Measurements from ENCODE around the gene CTF1. TPM values are rescaled to one million over a fixed set of nuclear protein-coding genes. Genes with fewer than 3 reads are reported as not detected.

Gene CTF1
- total RNA-seq, 1 experiment from 2014 or later: 0.42 TPM

DNA sequence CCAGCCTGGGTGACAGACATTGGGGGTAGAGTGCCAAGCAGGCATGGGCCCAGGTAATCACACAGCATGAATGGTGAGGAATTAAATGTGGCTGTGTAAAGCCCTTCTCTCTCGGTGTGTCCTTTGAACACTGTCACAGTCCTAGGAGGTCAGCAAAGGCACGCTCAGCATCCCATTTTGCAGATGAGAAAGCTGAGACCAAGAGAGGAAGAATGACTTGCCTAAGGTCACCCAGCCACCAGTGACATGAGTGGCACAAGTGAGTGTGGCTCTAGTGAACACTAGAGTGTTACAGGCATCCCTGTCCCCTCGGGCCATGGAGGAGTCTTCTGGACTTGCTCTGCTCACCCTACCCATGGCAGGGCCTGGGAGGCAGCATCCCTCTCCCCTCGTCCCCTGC is 10.7 kb downstream of the CTF1 start:
- DNase-seq (ENCODE audit: low read depth): no peak

DNA sequence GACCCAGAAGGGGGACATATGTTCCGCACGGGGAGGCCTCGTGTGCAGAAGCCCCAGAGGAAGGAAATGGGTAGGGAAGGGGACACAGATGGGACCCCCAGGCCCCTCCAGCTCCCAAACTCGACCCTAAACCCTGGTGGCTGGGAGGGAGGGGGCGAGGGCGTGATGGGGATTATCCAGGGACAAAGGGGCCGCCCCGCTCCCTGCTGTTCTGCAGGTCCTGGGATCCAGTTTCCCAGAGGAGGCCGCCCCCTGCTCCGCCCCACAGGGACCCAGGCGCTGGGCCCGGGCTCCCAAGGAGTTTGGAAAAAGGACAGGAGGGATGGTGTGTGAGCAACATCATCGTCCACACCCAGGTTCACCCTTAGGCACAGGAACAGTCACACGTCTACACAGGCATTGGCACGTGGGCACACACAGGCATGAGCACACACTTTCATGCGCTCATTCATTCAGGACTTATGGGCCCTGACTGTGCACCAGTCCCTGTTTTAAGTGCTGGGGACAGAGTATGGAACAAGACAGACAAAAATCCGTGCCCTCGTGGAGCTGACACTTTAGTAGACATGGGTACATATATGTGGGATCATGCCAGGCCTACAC is 14.1 kb downstream of the CTF1 start:
- no peak for DNase-seq (ENCODE audit: low read depth)

DNA sequence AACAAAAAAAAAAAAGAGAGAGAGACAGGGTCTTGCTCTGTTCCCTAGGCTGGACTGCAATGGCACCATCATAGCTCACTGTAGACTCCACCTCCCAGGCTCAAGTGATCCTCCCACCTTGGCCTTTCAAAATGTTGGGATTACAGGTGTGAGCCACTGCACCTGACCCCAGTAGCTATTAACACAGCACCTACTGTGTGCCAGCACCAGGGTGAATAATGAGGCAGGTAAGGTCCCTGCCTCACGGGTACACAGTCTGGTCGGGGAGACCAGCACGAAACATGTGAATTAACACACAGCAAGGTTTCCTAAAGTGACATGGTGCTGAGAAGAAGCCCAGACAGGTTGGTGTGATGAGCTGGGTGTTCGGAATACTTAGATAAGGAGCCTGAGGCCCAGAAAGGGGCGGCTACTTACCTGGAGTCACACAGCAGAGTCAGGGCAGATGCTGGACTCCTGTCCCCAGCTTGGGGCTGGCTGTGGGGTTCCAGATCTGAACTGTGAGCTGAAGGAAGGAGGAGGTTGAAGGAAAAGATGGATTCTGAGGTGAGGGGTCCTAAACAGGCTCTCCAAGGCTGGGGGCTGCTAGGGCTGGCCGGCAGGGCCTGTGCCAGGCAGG is 16.5 kb downstream of the CTF1 start:
- no peak for DNase-seq (ENCODE audit: low read depth)

DNA sequence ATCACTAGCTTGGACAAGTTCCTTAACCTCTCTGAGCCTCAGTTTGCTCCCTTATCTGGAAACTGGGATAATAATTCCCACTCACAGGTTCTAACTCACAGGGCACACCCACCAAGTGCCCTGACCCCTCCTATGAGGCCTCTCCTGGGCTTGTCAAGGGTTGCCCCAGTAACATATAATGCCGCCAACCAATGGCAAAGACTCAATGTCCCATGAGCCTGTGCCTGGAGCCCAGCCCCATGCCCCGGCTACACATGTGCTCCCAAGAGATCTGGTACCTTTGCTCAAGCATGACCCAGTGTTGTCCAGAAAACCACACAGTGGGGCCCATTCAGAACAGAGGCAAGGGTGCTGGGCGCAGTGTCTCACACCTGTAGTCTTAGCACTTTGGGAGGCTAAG is 18.4 kb downstream of the CTF1 start:
- DNase-seq (ENCODE audit: low read depth): no peak

DNA sequence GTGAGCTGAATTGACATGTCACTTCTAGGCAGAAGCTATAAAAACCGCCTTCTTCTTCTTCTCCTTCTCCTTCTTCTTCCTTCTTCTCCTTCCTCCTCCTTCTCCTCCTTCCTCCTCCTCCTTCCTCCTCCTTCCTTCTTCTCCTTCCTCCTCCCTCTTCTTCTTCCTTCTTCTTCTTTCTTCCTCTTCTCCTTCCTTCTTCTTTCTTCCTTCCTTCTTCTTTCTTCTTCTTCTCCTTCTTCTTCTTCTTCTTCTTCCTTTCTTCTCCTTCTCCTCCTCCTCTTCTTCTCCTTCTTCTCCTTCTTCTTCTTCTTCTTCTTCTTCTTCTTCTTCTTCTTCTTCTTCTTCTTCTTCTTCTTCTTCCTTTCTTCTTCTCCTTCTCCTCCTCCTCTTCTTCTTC is 22.2 kb downstream of the CTF1 start:
- DNase-seq (ENCODE audit: low read depth): no peak

DNA sequence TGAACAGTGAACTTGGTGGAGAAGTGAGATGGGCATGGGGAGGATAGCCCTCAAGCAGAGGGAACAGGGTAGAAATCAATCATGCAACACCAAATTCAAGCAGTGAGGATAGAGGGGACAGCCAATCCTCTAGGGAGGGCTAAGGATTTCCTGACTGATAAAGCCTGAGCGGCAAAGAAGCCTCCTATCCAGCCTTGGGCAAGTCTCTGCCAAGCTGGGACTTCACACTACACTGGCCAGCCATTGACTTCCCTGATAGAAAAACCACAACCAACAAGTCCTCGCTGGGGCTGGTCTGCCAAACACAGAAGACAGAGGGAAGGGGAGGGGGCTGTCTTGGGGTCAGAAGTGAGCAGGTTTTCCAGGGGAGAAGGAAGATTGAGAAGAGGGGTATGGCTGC is 24.5 kb downstream of the CTF1 start:
- DNase-seq (ENCODE audit: low read depth): no peak

DNA sequence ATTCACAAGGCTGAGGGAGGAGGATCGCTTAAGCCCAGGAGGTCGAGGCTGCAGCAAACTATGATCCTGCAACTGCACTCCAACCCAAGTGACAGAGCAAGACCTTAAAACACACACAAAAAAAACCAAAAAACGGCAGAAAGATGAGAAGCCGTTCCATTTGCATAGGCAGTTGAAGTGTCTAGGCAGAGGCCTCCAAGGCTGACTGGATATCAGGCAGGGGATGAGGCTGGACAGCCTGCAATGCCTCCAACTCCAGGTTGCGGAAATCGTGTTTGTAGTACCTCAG is 25.0 kb downstream of the CTF1 start:
- no peak for DNase-seq (ENCODE audit: low read depth)

DNA sequence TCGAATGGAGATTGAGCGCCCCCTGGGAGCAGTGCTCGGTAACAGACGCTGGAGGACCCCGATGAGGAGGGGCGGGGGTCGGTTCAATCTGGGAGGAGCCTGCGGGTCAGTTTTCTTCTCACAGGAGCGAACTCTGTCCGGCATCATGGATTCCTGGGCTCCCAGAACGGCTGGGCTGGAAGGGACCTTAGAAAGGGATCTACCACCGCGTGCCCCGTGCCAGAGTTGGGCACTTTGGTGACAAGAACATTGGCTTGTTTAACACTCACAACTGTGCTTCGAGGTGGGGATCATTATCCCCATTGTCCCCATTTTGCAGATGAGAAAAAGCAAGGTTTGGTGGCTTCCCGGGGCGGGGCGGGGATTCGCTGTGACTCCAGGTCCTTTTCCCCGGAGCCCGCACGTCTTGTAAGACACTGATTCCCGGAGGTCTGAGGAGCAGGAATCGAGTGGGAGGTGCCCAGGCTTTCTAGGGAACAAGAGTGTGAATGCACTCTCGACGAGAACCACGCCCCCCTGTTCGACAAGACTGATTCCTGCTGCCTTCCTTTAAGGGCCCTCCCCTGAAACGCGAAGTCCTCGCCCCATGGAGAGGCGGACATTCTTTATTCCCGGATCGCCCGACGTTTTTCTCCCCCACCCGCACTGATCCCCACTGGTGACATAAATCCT is 25.5 kb downstream of the CTF1 start:
- peak; percentile 92 for DNase-seq (ENCODE audit: low read depth)

DNA sequence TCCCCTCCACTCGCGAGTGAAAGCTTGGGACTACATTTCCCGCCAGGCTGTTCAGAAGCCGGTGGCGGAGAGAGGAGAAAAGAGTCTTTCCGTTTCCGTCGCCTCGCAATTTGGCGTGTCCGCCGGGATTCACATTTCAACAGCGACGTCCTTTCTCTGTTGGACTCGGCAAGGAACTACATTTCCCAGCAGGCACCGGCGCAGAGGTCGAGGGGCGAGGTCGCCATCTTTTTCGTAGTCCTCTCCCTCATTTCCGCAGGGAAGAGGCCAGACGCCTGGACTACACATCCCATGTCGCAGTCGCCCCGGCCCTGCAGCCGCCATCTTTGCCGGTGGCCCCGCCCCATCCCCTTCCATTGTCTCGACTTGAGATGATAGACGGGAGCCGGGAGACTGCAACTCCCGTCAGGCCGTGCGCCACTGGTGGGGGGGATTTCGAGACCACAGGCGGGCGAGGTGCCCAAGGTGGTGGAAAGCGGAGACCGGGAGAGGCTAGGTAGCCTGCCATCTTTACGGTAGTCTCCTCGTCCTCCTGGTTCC is 26.1 kb downstream of the CTF1 start:
- peak; percentile 100 for DNase-seq (ENCODE audit: low read depth)

DNA sequence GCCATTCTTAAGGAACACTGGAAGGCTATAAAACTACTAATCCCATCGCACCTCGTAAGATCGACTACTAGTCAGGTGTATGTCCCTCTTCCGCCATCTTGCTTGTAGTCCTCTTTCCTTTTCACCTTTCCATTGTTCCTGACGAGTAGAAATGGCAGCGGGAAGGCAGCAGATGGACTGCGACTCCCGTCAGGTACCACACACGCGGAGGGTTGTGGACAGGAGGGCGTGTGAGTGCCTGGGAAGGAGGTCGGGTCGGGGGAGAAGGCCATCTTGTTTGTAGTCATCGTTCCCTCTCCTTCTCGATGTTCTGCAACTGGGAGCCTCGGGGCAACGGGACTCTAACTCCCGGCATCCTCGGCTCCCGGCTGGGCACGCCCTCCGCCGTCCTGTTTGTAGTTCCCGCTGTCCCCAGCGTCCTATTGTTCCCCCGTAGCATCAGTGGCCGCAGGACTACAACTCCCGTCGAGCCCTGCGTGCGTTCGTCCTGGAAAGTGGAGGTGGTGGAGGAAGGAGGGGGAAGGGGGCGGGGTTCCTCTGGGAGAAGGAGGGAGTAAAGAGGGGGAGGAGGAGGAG is 26.6 kb downstream of the CTF1 start:
- peak; percentile 100 for DNase-seq (ENCODE audit: low read depth)

DNA sequence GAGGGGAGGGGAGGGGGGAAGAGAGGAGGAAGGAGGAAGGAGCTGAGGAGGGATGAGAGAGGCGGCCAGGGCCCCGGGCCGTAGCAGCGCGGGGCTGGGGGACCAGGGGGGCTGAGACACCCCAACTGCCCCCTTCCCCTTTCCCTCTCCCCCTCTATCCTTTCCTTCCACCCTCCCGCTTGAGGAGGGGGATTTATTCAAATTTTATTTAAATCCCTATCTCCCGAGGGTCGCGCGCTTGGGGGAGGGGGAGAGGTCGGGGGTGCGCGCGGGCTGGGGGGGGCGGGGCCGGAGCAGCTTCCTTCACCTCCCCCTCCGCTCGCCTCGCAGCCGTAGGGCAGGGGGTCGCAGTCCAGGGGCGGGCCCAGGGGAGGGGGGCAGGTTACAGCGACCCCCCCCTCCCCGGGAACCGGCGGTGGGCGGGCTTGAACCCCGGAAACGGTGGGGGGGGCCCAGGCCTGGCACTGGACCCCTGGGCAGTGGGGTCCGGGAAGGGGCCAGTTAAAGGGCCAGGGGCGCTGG is 27.2 kb downstream of the CTF1 start, which contains the start of gene FBXL19:
Gene FBXL19 (plus strand): TSS at position 19 of the 522 bp plus-strand sequence. CDS start 2,183 bp downstream, outside the sequence.
- no peak for DNase-seq (ENCODE audit: low read depth)

DNA sequence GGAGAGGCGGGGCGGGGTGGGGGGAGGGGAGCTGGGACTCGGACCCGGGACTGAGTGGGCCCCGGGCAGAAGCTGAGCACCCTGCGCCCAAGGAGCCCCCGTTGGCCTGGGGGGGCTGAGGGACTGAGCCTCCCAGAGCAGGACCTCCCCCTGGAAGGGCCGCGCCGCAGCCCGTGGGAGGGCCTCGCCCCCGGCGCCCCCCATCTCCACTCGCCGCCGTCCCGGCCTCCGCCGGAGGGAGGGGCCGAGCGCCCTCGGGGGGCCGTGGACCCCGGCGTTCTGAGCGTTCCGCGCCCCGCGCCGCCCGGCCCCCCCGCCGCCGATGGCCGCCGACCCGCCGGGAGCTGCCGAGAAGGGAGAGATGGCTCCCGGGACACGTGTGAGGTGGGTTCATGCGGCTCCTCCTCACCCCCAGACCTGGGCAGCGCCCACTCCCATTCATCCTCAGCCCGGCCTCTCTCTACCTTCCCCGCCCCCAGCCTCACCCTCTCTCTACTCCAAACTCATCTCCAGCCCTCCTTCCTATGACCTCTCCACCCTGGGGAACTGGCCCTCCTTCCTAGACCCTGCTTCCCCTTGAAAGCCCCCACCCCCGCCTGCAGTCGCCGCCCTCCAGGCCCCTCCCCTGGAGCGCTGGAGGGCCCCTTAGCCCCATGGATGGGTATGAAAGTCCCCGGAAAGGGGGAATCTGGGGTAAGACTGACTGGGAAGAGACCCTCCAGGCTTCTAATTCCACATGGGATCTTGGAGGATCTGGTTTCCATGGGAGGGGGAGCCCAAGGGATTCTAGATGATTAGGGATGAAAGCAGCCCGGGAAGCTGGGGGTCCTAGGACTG is 27.9 kb downstream of the CTF1 start:
- DNase-seq (ENCODE audit: low read depth): no peak

DNA sequence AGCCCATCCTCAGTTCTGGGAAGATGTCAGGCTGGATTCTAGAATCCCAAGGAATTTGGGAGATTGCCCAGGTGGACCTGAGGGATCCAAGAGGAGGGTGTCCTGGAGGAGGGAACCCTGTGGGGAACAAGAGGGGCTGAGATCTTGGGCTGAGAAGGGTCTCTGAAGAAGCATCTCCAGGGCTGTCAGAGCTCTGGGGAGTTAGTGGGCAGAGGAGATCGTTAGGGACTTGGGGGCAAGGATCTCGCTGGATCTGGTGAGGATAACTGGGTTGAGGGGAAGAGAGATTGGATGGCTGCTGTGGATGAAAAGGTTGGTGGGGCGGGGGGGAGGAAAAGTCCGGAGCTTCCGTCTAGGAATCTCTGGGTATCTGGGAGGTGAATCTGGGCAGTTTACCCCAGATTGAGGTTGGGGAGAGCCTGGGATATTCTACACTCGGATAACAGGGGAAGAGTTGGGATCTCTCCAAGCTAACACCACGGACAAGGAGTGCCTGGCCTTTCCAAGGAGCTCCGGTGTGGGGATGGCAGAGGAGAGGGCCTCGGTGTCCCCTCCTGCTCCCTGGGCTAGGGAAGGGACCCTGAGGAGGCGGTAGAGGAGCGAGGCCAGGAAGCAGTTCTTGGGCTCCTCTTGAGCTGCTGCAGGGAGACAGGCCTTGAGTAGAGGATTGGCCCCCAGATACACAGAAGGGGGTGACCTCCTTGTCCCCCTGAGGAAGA is 28.7 kb downstream of the CTF1 start:
- no peak for DNase-seq (ENCODE audit: low read depth)

DNA sequence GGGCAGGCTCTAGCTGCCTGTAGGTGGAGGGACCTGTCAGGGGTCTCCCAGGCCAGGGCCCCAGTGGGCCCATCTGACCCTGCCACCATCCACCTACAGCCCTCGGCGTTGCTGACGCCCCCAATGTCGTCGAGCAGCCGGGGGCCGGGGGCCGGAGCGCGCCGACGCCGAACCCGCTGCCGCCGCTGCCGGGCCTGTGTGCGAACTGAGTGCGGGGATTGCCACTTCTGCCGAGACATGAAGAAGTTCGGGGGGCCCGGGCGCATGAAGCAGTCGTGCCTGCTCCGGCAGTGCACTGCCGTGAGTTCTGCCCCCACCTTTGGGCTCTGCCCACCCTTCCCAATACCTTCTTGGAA is 29.2 kb downstream of the CTF1 start:
- DNase-seq (ENCODE audit: low read depth): no peak

DNA sequence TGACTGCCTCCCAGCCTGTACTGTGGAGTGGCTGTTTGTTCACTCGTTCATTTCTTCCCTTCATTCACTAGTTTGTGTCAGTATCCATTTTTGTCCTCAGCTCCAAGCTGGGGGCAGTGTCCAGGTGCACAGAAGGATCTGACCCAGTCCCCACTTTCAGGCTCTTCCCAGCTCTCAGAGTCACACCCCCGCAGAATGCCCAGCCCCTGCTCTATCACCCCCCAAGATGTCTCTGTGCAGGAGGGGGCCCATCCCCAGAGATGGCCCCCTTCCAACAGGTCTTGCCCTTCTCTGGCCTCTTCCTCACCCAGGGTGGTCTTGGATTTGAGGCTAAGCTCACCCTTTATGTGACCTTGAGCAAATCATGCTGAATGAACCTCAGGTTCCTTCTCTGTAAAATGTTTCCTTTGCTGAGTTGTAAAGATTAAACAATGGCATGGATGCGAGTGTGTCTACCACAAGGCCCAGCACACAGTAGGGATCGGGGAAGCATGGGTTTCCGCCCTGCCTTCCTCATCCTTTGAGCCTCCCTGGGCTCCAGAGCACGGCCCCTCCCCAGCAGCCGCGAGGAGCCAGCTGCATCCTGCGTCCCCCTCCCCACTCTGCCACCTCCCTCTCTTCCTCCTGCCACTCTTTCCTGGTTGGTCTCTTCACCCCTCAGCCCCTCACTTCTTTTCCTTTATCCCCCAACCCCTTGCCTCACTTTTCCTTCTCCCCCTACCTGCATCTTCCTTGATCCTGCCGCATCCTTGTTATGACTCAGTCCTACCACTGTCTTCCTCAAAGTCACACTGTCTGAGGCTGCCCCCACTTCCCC is 29.8 kb downstream of the CTF1 start:
- DNase-seq (ENCODE audit: low read depth): no peak

DNA sequence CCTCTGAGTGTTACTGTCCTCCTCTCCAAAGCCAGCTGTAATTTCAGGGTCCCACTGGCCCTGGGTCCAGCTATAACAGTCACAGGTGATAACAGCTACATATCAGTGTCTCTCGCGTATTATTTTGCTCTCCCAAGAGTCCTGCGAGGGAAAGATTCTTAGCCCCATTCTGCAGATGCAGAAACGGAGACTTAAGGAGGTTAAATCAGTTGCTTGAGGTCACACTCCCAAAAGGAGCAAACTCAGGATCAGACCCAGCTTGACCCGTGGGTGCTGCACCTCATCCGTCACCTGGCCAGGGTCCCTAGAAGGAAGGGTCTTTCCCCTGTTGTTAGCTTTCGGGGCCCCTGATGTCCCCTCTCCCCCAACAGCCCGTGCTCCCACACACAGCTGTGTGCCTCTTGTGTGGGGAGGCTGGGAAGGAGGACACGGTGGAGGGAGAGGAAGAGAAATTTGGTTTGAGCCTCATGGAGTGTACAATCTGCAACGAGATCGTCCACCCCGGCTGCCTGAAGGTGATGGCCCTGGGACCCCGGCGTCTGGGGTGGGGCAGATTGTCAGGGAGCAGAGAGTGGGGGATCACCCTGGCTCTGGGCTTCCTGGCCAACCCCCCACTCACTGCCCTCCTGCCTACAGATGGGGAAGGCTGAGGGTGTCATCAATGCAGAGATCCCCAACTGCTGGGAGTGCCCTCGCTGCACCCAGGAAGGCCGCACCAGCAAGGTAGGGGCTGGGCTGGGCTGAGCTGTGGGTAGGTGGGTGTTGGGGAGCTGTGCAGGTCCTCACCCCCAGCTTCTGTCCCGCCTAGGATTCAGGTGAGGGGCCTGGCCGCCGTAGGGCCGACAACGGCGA is 30.7 kb downstream of the CTF1 start:
- DNase-seq (ENCODE audit: low read depth): no peak

DNA sequence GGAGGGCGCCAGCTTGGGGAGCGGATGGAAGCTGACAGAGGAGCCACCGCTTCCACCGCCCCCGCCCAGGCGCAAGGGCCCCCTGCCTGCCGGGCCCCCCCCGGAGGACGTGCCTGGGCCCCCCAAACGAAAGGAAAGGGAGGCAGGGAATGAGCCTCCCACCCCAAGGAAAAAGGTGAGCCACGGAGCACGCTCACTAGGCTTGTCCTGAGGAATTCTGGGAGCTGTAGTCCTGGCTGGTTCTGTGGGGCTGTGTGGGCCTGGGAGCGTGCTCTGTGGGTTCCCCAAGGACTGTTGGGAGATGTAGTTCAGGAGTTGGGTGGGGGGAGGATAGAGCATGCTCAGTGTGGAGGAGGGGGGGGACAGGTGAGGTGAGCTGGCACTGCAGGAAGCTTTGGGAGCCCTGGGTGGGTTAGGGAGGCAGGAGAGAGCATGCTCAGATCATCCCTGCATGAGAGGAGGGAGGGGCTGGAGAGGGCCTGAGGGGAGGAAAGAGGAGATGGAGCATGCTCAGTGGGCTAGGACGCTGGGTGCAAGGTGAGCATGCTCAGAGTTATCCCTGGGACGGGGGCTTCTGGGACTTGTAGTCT is 31.5 kb downstream of the CTF1 start:
- DNase-seq (ENCODE audit: low read depth): peak; percentile 62

DNA sequence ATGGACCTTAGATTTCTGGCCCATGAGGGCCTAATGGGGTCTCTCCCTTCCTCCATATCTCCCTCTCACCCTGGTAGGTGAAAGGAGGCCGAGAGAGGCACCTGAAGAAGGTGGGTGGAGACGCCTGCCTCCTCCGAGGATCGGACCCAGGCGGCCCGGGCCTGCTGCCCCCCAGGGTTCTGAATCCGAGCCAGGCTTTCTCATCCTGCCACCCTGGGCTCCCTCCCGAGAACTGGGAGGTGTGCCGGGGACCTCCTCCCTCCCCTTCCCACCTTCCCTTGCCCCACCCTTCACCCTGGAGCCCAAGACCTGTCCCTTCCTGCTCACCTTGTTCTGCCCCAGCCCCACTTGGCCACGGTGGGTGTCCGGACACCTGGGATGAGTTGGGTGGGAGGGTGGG is 32.0 kb downstream of the CTF1 start:
- no peak for DNase-seq (ENCODE audit: low read depth)

DNA sequence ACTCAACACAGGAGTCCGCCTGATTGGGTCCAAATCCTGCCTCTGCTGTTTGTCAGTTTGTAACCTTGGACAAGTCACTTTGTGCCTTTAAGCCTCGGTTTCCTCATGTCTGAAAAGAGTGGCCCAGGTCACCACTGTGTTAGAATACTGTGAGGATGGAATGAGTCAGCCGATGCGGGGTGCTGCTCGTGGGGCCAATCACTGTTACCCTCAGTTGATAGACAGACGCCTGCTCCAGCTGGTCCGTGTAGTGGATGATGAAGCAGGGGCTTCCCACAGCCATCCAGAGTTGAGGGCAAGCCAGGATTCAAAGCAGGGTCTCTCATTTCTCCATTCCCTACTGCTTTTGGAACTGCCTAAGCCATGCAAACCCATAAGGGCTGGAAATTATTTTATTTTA is 32.8 kb downstream of the CTF1 start:
- DNase-seq (ENCODE audit: low read depth): no peak

All from M059J (cell line).